Coronary artery (tissue), 2 donors: ENCODE measurements around the gene CDH16.
"Not testable (repeated sequence)": the region's sequence is repeated elsewhere in the genome, so short reads cannot be mapped to it uniquely, and the experiment has no call there.

Experiments
- DNase-seq: peaks from one replicate; pipeline ENCODE4 v3.0.0-alpha.2; 2017; ENCODE audit warnings: low spot score
- H3K27ac ChIP-seq, 2 donors: fragments of 200-600 bp; sonication (generic); one replicate each; pipeline ENCODE4 v1.5.1; 2016 to 2019
- H3K4me3 ChIP-seq: fragments of 200-600 bp; sonication (generic); 2 replicates; pipeline ENCODE4 v1.5.1; 2016; ENCODE audit warnings: mild to moderate bottlenecking, moderate library complexity
- CTCF ChIP-seq: fragments of 200-600 bp; sonication (generic); IDR thresholded peaks from one replicate; pipeline ENCODE4 v1.5.1; 2019; ENCODE audit warnings: antibody characterized with exemption

CDH16 gene

GRCh38 chr16:66946974-66947301, 28.3 kb upstream of the CDH16 start:
- no peak overlapping the region for H3K4me3 ChIP-seq
- no peak for TF ChIP-seq CTCF
- H3K27ac ChIP-seq: no peak overlapping the region

DNA sequence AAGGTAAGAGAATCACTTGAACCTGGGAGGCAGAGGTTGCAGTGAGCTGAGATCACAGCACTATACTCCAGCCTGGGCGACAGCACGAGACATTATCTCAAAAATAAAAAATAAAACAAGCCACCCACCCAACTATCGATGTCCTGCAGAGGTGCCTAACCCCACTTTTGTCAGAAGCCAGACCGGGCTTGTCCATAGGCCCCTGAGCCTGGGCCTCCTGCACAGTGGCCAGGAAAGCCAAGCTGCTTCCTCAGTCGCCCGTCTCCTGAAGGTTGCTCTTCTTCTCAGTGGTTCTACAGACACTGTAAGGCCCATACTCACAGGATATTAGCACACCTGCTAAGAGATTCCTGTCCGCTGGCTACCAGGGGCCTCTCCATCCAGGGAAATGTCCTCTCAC, 27.9 kb upstream of the CDH16 start:
- no peak for TF ChIP-seq CTCF
- no peak for DNase-seq
- Histone ChIP-seq H3K27ac (no peak overlapping the region), H3K4me3 (no peak overlapping the region)

More at GRCh38 chr16:66946974-66947301, 28.3 kb upstream of the CDH16 start:
- no peak for DNase-seq

DNA sequence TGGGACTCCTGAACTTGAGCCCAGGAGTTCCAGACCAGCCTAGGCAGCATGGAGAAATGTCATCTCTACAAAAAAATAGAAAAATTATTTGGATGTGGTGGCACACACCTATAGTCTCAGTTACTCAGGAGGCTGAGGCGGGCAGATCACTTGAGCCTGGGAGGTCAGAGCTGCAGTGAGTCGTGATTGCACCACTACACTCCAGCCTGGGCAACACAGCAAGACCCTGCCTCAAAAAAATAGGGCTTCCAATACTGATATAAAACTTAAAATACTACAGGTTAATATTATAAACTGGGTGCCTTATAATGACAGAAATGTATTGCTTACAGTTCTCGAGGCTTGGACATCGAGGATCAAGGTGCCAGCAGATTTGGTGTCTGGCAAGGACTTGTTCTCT, 27.3 kb upstream of the CDH16 start:
- no peak for DNase-seq
- H3K4me3 ChIP-seq: no peak overlapping the region
- TF ChIP-seq CTCF: no peak
- no peak overlapping the region for H3K27ac ChIP-seq

DNA sequence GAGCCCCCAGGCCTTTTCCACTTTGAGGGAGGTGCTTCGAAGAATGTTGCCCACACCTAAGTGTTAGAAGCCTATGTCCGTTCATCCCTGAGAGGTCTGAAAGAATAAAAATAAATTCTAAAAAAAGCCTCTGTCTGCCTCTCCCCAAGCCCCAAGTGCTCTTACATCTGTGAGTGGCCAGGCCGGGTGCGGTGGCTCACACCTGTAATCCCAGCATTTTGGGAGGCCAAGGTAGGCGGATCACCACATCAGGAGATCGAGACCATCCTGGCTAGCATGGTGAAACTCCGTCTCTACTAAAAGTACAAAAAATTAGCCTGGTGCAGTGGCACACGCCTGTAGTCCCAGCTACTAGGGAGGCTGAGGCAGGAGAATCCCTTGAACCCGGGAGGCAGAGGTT, 26.3 kb upstream of the CDH16 start:
- H3K27ac ChIP-seq, DNase-seq, H3K4me3 ChIP-seq: not testable (repeated sequence)

GRCh38 chr16:66944054-66944441, 25.4 kb upstream of the CDH16 start:
- Histone ChIP-seq H3K27ac (no peak overlapping the region), H3K4me3 (no peak overlapping the region)
- TF ChIP-seq CTCF: no peak
- DNase-seq: no peak

DNA sequence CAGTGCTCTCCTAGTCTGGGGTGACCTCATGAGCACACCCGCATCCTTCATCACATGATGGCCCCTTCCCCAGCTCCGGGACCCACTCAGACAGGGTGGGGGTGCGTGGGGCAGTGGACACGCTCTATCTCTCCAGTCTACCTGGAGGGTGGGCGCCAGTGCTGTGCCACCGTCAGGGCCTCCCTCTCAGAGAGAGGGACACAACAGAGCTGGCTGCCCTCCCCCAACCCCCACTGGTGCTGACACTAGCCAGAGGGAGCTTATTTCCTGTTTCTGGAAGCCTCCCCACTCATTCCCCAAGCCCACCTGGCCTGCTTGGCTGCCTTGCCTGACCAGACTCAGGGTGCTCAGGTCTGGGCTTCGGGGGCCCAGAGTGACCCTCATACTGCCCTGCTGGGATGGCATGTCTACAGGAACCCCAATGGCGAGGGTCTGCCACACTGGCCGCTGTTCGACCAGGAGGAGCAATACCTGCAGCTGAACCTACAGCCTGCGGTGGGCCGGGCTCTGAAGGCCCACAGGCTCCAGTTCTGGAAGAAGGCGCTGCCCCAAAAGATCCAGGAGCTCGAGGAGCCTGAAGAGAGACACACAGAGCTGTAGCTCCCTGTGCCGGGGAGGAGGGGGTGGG, 24.9 kb upstream of the CDH16 start:
- no peak for TF ChIP-seq CTCF
- DNase-seq: no peak
- no peak overlapping the region for H3K4me3 ChIP-seq
- H3K27ac ChIP-seq: no peak overlapping the region

- no peak for DNase-seq
- Histone ChIP-seq H3K27ac (no peak overlapping the region), H3K4me3 (no peak overlapping the region)
- no peak for TF ChIP-seq CTCF
Measured at GRCh38 chr16:66942981-66943380, 24.3 kb upstream of the CDH16 start.

GRCh38 chr16:66940236-66940635, 21.6 kb upstream of the CDH16 start:
- no peak for DNase-seq
- H3K4me3 ChIP-seq: no peak overlapping the region

More at GRCh38 chr16:66940236-66940635, 21.6 kb upstream of the CDH16 start:
- no peak for TF ChIP-seq CTCF
- H3K27ac ChIP-seq: no peak overlapping the region
